ENCODE data around the gene MATN4. TPM values are rescaled to one million over a fixed set of nuclear protein-coding genes. Genes with fewer than 3 reads are reported as not detected.

MATN4 gene
- total and polyA plus RNA-seq, 2 of the 13 experiments (the other 11 are each of a cell fraction or from before 2014, with no cell fraction given) = not detected

GRCh38 chr20:45258259-45258658, 49.8 kb downstream of the MATN4 start:
- Histone ChIP-seq H4K20me1 (ENCODE audit: insufficient read depth, low read length) (no peaks in the 10 kb centered on the region), H3K27me3 (ENCODE audit: control insufficient read depth in 1 of 2, insufficient read depth in 2 of 2, low read length in 2 of 2) (peaks cover 0 to 25% of the 10 kb centered on the region in 2 experiments; a peak in 2 of 5 replicates), H3K4me2 (ENCODE audit: low read depth, low read length) (no peak overlapping the region), H3K27ac (ENCODE audit: extremely low read length, insufficient read depth, low read length) (no peak overlapping the region), H3K36me3 (replicated peaks in 1 of 2; ENCODE audit: control insufficient read depth in 1 of 2, insufficient read depth in 2 of 2, low read length in 2 of 2) (no peaks in the 10 kb centered on the region), H3K79me2 (ENCODE audit: insufficient read depth, low read length) (no peaks in the 10 kb centered on the region), H2AFZ (ENCODE audit: low read length) (no peak overlapping the region), H3K4me3 (replicated peaks in 1 of 3; ENCODE audit: insufficient read depth in 1 of 3, low read depth in 2 of 3, low read length in 3 of 3) (no peak overlapping the region), H3K9ac (ENCODE audit: insufficient read depth, low read depth, low read length) (no peak overlapping the region), H3K4me1 (ENCODE audit: insufficient read depth, low read length) (peaks cover 13% of the 10 kb centered on the region), H3K9me3 (ENCODE audit: low read length) (no peaks in the 10 kb centered on the region)
- CTCF ChIA-PET (ENCODE audit: low intra/inter-chr PET ratio, low total read pairs) = no interaction called here
- WGBS (ENCODE audit: low lambda C conversion rate) = 21% methylated on average over 3 of the region's 3 CpGs
- TF ChIP-seq ZNF776 (CRISPR knock-in tag; IDR thresholded peaks at IDR 0.05) = no peak
- no peak for TF ChIP-seq ZNF276 (CRISPR knock-in tag; IDR thresholded peaks at IDR 0.05; ENCODE audit: low read depth)
- TF ChIP-seq THAP7 (CRISPR knock-in tag; IDR thresholded peaks at IDR 0.05) = no peak
- TF ChIP-seq MTF1 (CRISPR knock-in tag; IDR thresholded peaks at IDR 0.05) = no peak
- TF ChIP-seq MEF2D (CRISPR knock-in tag; IDR thresholded peaks at IDR 0.05) = no peak
- no peak for TF ChIP-seq BRF2 (CRISPR knock-in tag; IDR thresholded peaks at IDR 0.05)
- no peak for TF ChIP-seq REXO4 (CRISPR knock-in tag; IDR thresholded peaks at IDR 0.05; ENCODE audit: borderline replicate concordance)
- TF ChIP-seq, protein P1, sequence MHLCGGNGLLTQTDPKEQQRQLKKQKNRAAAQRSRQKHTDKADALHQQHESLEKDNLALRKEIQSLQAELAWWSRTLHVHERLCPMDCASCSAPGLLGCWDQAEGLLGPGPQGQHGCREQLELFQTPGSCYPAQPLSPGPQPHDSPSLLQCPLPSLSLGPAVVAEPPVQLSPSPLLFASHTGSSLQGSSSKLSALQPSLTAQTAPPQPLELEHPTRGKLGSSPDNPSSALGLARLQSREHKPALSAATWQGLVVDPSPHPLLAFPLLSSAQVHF (CRISPR knock-in tag; IDR thresholded peaks at IDR 0.05) = no peak
- no peak for TF ChIP-seq TSC22D2 (CRISPR knock-in tag; IDR thresholded peaks at IDR 0.05; ENCODE audit: borderline replicate concordance)
- no peak for TF ChIP-seq ISL2 (CRISPR knock-in tag; IDR thresholded peaks at IDR 0.05)
- TF ChIP-seq, protein P2, sequence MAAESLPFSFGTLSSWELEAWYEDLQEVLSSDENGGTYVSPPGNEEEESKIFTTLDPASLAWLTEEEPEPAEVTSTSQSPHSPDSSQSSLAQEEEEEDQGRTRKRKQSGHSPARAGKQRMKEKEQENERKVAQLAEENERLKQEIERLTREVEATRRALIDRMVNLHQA (CRISPR knock-in tag; IDR thresholded peaks at IDR 0.05) = no peak
- no peak for TF ChIP-seq PCBP2 (optimal IDR thresholded peaks at IDR 0.05; ENCODE audit: low read depth, low read length, poor library complexity, severe bottlenecking)
- TF ChIP-seq SSRP1 (CRISPR knock-in tag; IDR thresholded peaks at IDR 0.05) = no peak
- BruUV-seq (replicated peaks) = no TSS peak
- no peak for ATAC-seq
- DNase-seq (ENCODE audit: low spot score) = no peak
- FAIRE-seq = no peak
- POLR2A ChIA-PET = no interaction called here
- intact Hi-C loops (cut with micrococcal nuclease; ENCODE audit: unreplicated experiment) (no loop called here), in situ Hi-C loops (cut with HindIII; ENCODE audit: extremely low pct_ligation_motif_present, low pct_unique_long_range_greater_than_20kb) (no loop called here)
